Measurements from ENCODE around the gene GALNT2.
A peak's percentile ranks its signal among the peaks of the same experiment; 100 is the strongest.

GALNT2 gene

GRCh38 chr1:230066466-230067404 is at the start of gene GALNT2:
GALNT2 (plus strand) TSS chr1:230067238; CDS start chr1:230067281, 43 bp downstream.
- no peaks in the 10 kb centered on the region for H3K27me3 Mint-ChIP-seq
- H3K4me3 Mint-ChIP-seq = peak within 1 kb of the TSS; percentile 87
- no peaks in the 10 kb centered on the region for H3K9me3 Mint-ChIP-seq
- H3K4me1 Mint-ChIP-seq (ENCODE audit: low read depth) = peaks cover 49% of the 10 kb centered on the region
- H3K36me3 Mint-ChIP-seq (ENCODE audit: low read depth) = peaks cover 26% of the 10 kb centered on the region
- peak within 1 kb of the TSS; percentile 88 for H3K27ac Mint-ChIP-seq

GRCh38 chr1:230020451-230020850 is 46.6 kb upstream of the GALNT2 start:
- Mint-ChIP-seq H3K27me3 (no peaks in the 10 kb centered on the region), H3K9me3 (peaks cover 3% of the 10 kb centered on the region), H3K27ac (no peak overlapping the region), H3K4me3 (no peak overlapping the region), H3K36me3 (ENCODE audit: low read depth) (no peaks in the 10 kb centered on the region), H3K4me1 (ENCODE audit: low read depth) (no peaks in the 10 kb centered on the region)

GRCh38 chr1:230022666-230023380 is 44.2 kb upstream of the GALNT2 start:
- Mint-ChIP-seq H3K36me3 (ENCODE audit: low read depth) (no peaks in the 10 kb centered on the region), H3K27me3 (no peaks in the 10 kb centered on the region), H3K4me1 (ENCODE audit: low read depth) (no peaks in the 10 kb centered on the region), H3K27ac (no peak overlapping the region), H3K9me3 (peaks cover 8% of the 10 kb centered on the region), H3K4me3 (no peak overlapping the region)

DNA sequence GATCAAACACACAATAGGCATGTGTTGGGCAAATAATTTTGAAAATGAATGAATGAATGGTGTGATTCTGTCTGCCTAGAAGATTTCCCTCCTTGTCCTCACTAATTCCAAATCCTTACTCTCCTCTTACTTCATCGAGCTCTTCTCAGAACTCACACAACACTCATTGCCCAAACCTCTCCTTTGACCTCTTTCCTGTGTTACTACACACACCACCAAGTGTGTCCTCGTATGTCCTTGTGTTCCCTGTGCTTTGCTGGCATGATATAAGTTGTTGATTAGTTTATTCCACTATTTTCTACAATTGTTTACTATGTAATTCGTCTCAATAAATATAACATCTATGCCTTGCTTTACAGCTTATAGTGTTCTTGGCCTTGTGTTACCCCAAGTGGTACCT is 41.4 kb upstream of the GALNT2 start:
- Mint-ChIP-seq H3K36me3 (ENCODE audit: low read depth) (no peaks in the 10 kb centered on the region), H3K27me3 (no peaks in the 10 kb centered on the region), H3K4me3 (no peak overlapping the region), H3K4me1 (ENCODE audit: low read depth) (peaks cover 13% of the 10 kb centered on the region), H3K9me3 (peaks cover 8% of the 10 kb centered on the region), H3K27ac (no peak overlapping the region)

DNA sequence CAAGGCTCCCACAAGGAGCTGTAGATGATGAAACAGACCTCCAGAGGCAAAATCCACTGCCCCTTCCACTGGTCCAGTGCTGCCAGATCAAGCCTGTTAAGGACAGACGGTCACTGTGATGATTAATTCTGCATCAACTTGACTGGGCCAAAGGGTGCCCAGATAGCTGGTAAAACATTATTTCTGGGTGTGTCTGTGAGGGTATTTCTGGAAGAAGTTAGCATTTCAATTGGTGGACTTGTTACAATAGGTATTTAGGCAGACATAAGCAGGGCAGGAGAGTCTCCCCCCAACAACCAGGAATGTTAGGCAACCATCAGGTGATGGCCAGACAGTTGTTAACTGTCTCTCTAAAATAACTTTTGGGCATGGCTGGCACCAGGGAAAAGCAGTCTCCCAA is 40.9 kb upstream of the GALNT2 start:
- Mint-ChIP-seq H3K4me1 (ENCODE audit: low read depth) (peaks cover 18% of the 10 kb centered on the region), H3K36me3 (ENCODE audit: low read depth) (no peaks in the 10 kb centered on the region), H3K4me3 (no peak overlapping the region), H3K27ac (no peak overlapping the region), H3K27me3 (no peaks in the 10 kb centered on the region), H3K9me3 (peaks cover 8% of the 10 kb centered on the region)

DNA sequence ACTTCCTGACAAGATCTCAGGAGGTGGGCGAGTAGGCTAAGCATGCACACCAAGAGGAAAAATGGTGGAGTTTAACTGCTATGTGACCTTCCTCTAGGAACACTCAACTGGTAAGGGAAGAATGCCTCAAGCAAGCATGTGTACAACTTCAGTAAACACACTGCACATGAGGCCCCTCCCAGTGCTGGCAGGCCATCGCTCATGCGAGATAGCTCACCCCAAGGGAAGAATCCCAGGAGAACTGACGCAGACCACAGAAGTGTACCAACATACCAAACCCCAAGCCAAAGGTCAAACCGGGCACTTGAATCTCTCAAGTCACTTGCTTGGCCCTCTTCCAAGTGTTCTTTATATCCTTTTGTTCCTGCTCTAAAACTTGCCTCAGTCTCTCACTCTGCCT is 40.5 kb upstream of the GALNT2 start:
- Mint-ChIP-seq H3K27me3 (no peaks in the 10 kb centered on the region), H3K36me3 (ENCODE audit: low read depth) (no peaks in the 10 kb centered on the region), H3K4me3 (no peak overlapping the region), H3K9me3 (peaks cover 8% of the 10 kb centered on the region), H3K27ac (no peak overlapping the region), H3K4me1 (ENCODE audit: low read depth) (peaks cover 19% of the 10 kb centered on the region)

DNA sequence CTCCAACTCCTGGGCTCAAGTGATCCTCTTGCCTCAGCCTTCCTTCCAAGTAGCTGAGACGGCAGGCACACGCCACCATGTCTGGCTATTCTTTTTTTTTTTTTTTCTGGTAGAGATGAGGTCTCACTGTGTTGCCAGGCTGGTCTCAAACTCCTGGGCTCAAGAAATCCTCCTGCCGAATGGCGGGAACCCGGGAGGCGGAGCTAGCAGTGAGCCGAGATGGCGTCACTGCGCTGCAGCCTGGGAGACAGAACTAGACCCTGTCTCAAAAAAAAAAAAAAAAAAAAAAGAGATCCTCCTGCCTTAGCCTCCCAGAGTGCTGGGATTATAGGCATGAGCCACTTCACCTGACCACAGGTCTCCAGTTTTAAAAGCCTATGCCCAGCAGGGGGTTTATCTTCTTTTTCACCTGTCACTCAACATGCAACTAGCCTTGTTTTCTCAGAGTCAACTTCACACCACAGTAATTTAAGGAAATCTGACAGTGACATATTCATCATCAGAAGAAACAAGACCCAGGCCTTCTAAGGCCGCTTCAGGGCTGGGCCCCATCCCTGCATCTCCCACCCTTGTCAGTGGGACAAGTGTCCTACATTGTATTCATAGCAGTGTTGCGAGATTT is 38.3 kb upstream of the GALNT2 start:
- Mint-ChIP-seq H3K4me3 (no peak overlapping the region), H3K9me3 (peaks cover 8% of the 10 kb centered on the region), H3K4me1 (ENCODE audit: low read depth) (peaks cover 19% of the 10 kb centered on the region), H3K27me3 (no peaks in the 10 kb centered on the region), H3K36me3 (ENCODE audit: low read depth) (no peaks in the 10 kb centered on the region), H3K27ac (no peak overlapping the region)

DNA sequence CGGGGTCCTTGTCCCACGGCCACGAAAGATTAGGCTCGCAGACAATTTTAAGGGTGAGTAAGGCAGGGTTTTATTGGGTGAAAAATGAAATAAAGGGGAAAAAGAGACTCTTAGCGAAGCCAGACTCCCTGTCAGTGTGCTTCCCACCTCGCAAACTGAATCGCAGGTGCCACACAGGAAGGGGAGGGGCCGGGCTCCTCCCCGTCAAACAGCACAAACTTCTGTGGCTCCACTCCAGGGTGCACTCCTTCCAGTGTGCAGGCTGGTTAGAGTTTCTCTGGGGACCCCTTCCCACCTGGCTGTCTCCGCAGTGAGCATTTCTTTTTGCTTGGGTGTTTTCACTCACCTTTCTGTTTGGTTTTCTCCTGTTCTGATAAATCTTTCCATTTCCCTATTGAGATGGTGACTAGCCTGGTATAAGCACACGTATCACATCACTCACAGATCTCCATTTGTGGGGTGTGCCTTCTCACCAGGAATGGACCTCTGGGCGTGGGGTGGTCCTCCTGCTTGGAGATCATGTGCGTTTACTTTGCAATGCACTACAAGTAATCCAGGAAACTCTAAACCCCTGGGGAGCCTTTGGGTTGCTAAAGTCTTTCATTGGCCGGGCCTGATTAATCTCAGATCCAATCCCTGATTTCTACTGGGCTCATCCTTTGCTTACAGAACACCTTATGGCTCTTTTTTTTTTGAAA is 37.6 kb upstream of the GALNT2 start:
- Mint-ChIP-seq H3K9me3 (peaks cover 5% of the 10 kb centered on the region), H3K4me1 (ENCODE audit: low read depth) (peaks cover 19% of the 10 kb centered on the region), H3K4me3 (no peak overlapping the region), H3K27ac (no peak overlapping the region), H3K36me3 (ENCODE audit: low read depth) (no peaks in the 10 kb centered on the region), H3K27me3 (no peaks in the 10 kb centered on the region)

- no peak overlapping the region for H3K27ac Mint-ChIP-seq
- H3K4me1 Mint-ChIP-seq (ENCODE audit: low read depth) = peaks cover 19% of the 10 kb centered on the region
- peaks cover 5% of the 10 kb centered on the region for H3K9me3 Mint-ChIP-seq
- no peaks in the 10 kb centered on the region for H3K36me3 Mint-ChIP-seq (ENCODE audit: low read depth)
- H3K27me3 Mint-ChIP-seq = no peaks in the 10 kb centered on the region
- H3K4me3 Mint-ChIP-seq = no peak overlapping the region
These were observed 36.8 kb upstream of the GALNT2 start for GRCh38 chr1:230030122-230030821.

DNA sequence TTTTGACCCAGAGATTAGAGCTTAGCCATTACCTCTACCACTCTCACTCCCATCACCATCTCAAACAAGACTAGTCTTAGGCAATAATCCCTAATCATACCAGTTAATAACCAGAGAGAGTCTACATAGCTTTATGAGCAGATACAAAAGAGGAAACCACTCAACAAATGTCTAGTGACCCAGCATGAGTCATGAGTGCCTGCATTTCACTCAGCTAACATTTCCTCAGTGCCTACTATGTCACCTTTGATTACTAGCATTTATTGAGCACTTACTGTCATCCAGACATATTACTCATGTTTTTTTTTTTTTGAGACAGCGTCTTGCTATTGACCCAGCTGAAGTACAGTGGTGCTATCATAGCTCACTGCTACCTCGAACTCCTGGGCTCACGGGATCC is 35.9 kb upstream of the GALNT2 start:
- Mint-ChIP-seq H3K4me3 (no peak overlapping the region), H3K36me3 (ENCODE audit: low read depth) (no peaks in the 10 kb centered on the region), H3K27ac (no peak overlapping the region)

GRCh38 chr1:230032516-230033281 is 34.3 kb upstream of the GALNT2 start:
- Mint-ChIP-seq H3K36me3 (ENCODE audit: low read depth) (no peaks in the 10 kb centered on the region), H3K27me3 (no peaks in the 10 kb centered on the region), H3K4me1 (ENCODE audit: low read depth) (peaks cover 19% of the 10 kb centered on the region), H3K9me3 (peaks cover 9% of the 10 kb centered on the region), H3K4me3 (no peak overlapping the region), H3K27ac (no peak overlapping the region)

More for the DNA sequence above, 35.9 kb upstream of the GALNT2 start:
- H3K4me1 Mint-ChIP-seq (ENCODE audit: low read depth) = peaks cover 19% of the 10 kb centered on the region
- H3K27me3 Mint-ChIP-seq = no peaks in the 10 kb centered on the region
- peaks cover 5% of the 10 kb centered on the region for H3K9me3 Mint-ChIP-seq

DNA sequence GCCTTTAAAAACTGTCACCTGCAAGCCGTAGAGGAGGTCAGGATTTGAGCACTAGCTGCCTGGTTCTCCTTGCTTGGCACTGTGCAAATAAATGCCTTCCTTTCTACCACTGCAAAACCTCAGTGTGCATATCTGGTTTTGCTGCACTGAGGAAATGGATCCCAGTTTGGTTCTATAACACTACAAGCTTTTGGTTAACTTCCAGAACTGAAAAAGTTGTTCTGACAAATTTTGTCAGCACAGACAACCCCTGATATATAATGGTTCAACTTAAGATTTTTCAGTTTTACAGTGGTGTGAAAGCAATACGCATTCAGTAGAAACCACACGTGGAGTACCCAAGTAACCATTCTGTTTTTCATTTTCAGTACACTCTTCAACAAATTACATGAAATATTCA is 29.8 kb upstream of the GALNT2 start:
- Mint-ChIP-seq H3K4me1 (ENCODE audit: low read depth) (no peaks in the 10 kb centered on the region), H3K4me3 (no peak overlapping the region), H3K27me3 (peaks cover 3% of the 10 kb centered on the region), H3K27ac (no peak overlapping the region), H3K36me3 (ENCODE audit: low read depth) (no peaks in the 10 kb centered on the region), H3K9me3 (peaks cover 9% of the 10 kb centered on the region)

DNA sequence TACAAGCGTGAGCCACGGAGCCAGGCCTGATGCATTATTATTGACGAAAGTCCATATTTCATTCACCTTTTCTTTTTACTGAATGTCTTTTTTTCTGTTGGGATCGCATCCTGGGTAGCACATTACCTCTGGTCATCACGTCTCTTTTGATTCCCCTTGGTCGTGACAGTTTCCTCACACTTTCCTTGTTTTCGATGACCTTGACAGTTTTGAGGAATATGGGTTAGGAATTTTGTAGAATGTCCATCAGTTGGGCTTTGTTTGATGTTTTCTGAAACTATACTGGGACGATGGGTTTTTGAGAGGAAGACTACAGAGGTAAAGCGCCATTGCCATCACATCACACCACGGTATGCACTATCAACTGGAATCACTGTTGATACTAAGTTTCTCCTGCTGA is 26.6 kb upstream of the GALNT2 start:
- Mint-ChIP-seq H3K27ac (no peak overlapping the region), H3K36me3 (ENCODE audit: low read depth) (no peaks in the 10 kb centered on the region), H3K4me3 (no peak overlapping the region), H3K27me3 (peaks cover 12% of the 10 kb centered on the region), H3K4me1 (ENCODE audit: low read depth) (no peaks in the 10 kb centered on the region), H3K9me3 (peaks cover 9% of the 10 kb centered on the region)
